ENCODE results near the gene ASPG. TPM values are rescaled to one million over a fixed set of nuclear protein-coding genes. Genes with fewer than 3 reads are reported as not detected.

The ASPG gene
- total RNA-seq, 1 donor: not detected

- H3K4me3 ChIP-seq (ENCODE audit: low read depth, low read length): no peak overlapping the region
- TF ChIP-seq CTCF (IDR thresholded peaks at IDR 0.05; ENCODE audit: insufficient read depth, low read length): no peak
- no peak for DNase-seq (ENCODE audit: low read depth)
Observed at GRCh38 chr14:104081261-104081835, 4.2 kb upstream of the ASPG start.

GRCh38 chr14:104081951-104082464 lies 3.5 kb upstream of the ASPG start:
- no peak for DNase-seq (ENCODE audit: low read depth)
- H3K4me3 ChIP-seq (ENCODE audit: low read depth, low read length): no peak overlapping the region
- TF ChIP-seq CTCF (IDR thresholded peaks at IDR 0.05; ENCODE audit: insufficient read depth, low read length): no peak

GRCh38 chr14:104082807-104083206 lies 2.7 kb upstream of the ASPG start:
- TF ChIP-seq CTCF (IDR thresholded peaks at IDR 0.05; ENCODE audit: insufficient read depth, low read length): no peak
- DNase-seq (ENCODE audit: low read depth): no peak
- H3K4me3 ChIP-seq (ENCODE audit: low read depth, low read length): no peak overlapping the region

- TF ChIP-seq CTCF (IDR thresholded peaks at IDR 0.05; ENCODE audit: insufficient read depth, low read length): no peak
- DNase-seq (ENCODE audit: low read depth): no peak
- H3K4me3 ChIP-seq (ENCODE audit: low read depth, low read length): no peak overlapping the region
Observed at GRCh38 chr14:104084251-104085002, 1.1 kb upstream of the ASPG start.

- no peak for DNase-seq (ENCODE audit: low read depth)
- no peak overlapping the region for H3K4me3 ChIP-seq (ENCODE audit: low read depth, low read length)
- no peak for TF ChIP-seq CTCF (IDR thresholded peaks at IDR 0.05; ENCODE audit: insufficient read depth, low read length)
Observed at GRCh38 chr14:104085889-104086201, 345 bp downstream of the ASPG start.

- no peak overlapping the region for H3K4me3 ChIP-seq (ENCODE audit: low read depth, low read length)
- TF ChIP-seq CTCF (IDR thresholded peaks at IDR 0.05; ENCODE audit: insufficient read depth, low read length): no peak
- DNase-seq (ENCODE audit: low read depth): no peak
Observed at GRCh38 chr14:104086210-104086660, 735 bp downstream of the ASPG start.
